Right lobe of liver (tissue), 4 donors: Measurements from ENCODE around the gene HES2.

Source experiments
- POLR2A ChIP-seq: fragments of 450-650 bp; IDR thresholded peaks from one replicate; pipeline ENCODE4 v1.6.1; 2017; ENCODE audit warnings: antibody characterized with exemption, mild to moderate bottlenecking
- TF ChIP-seq, protein P1 (sequence below), 4 donors: fragments of 200-600 bp in 3 of 4; fragments of 450-650 bp in 1 of 4; IDR thresholded peaks; one replicate each; pipeline versions ENCODE4 v1.5.1 to v1.8.0; 2016 to 2022; ENCODE audit warnings: antibody characterized with exemption in 4 of 4, mild to moderate bottlenecking in 2 of 4
- donor health status: DM: no; HTN: no; CAD: no.
- donor health status: DM: no; HTN: no; CAD: no.
- donor health status: DM: no; HTN: yes; CAD: no.

DNA sequence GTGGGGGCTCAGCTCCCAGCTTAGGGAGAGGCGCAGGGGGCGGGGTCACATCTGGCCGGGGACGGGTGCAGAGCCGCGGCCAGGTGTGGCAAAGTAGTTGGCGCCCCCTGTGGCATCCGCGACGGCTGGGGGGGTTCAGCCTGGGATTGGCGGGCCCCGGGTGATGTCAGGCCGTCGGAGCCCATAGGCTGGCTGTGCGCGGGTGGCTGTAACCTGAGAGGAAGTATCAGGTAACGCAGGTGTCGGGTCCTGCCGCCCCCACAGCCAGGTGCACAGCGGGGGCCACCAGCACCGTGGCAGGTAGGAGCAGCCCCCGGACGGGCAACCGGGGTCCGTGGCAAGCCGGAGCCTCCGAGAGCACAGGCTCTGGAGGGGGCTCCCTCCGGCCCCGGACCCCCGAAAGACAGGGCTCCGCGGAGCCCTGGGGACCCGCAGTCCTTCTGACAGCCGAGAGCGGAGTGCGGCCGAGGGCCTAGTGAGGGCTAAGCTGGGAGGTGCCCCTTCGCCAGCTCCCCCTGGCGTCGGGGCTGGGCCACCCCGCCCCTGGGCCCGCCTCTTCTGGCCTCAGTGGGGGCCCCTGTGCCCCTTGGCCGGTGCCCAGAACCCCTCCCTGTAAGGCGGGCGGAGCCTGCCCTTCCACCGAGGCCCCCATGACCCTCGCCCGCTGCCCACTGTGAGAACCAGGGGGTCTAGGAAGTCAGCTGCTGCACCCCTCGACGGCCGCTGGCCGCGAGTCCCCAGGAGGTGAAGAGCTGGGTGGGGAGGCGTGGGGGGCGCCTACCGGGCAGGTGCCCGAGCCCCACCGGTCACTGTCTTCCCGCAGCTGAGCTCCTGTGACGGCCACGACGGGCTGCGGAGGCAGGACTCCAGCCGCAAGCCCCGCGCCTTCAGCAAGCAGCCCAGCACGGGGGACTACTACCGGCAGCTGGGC is 28.4 kb upstream of the HES2 start:
- TF ChIP-seq POLR2A: peak; percentile 21
- TF ChIP-seq, protein P1, sequence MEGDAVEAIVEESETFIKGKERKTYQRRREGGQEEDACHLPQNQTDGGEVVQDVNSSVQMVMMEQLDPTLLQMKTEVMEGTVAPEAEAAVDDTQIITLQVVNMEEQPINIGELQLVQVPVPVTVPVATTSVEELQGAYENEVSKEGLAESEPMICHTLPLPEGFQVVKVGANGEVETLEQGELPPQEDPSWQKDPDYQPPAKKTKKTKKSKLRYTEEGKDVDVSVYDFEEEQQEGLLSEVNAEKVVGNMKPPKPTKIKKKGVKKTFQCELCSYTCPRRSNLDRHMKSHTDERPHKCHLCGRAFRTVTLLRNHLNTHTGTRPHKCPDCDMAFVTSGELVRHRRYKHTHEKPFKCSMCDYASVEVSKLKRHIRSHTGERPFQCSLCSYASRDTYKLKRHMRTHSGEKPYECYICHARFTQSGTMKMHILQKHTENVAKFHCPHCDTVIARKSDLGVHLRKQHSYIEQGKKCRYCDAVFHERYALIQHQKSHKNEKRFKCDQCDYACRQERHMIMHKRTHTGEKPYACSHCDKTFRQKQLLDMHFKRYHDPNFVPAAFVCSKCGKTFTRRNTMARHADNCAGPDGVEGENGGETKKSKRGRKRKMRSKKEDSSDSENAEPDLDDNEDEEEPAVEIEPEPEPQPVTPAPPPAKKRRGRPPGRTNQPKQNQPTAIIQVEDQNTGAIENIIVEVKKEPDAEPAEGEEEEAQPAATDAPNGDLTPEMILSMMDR (IDR thresholded peaks at IDR 0.05): peak in 3 of 4 donors; percentile 31 to 38 (median 32)
